GM12875 (cell line): ENCODE data around the gene SFMBT1.

Experiments
- H3K4me3 ChIP-seq: one replicate; pipeline ENCODE4 v1.5.1; 2011; ENCODE audit warnings: low read depth, low read length, control low read depth
- CTCF ChIP-seq: IDR thresholded peaks from 2 replicates; pipeline ENCODE4 v1.5.1; 2011; ENCODE audit warnings: low read depth, mild to moderate bottlenecking, control low read depth, inconsistent platforms, low read length, moderate library complexity, borderline replicate concordance; ENCODE audit not compliant: insufficient read depth

The SFMBT1 gene

GRCh38 chr3:52967398-52967797, 78.5 kb downstream of the SFMBT1 start:
- TF ChIP-seq CTCF: no peak
- no peak overlapping the region for H3K4me3 ChIP-seq

GRCh38 chr3:52962160-52962559, 83.7 kb downstream of the SFMBT1 start:
- TF ChIP-seq CTCF: no peak

GRCh38 chr3:52959773-52960172, 86.1 kb downstream of the SFMBT1 start:
- TF ChIP-seq CTCF: no peak
- no peak overlapping the region for H3K4me3 ChIP-seq

More at GRCh38 chr3:52962160-52962559, 83.7 kb downstream of the SFMBT1 start:
- no peak overlapping the region for H3K4me3 ChIP-seq

- TF ChIP-seq CTCF: no peak
Observed at GRCh38 chr3:52939600-52939999, 106.3 kb downstream of the SFMBT1 start.

GRCh38 chr3:52934630-52935530, 111.0 kb downstream of the SFMBT1 start:
- H3K4me3 ChIP-seq: no peak overlapping the region
- TF ChIP-seq CTCF: peak; percentile 79

More at GRCh38 chr3:52939600-52939999, 106.3 kb downstream of the SFMBT1 start:
- no peak overlapping the region for H3K4me3 ChIP-seq

GRCh38 chr3:52931889-52932288, 114.0 kb downstream of the SFMBT1 start:
- H3K4me3 ChIP-seq: no peak overlapping the region
- 0 out of 2 replicates have a peak, but pooled peaks have one; percentile 4 for TF ChIP-seq CTCF

GRCh38 chr3:52931328-52931727, 114.5 kb downstream of the SFMBT1 start:
- TF ChIP-seq CTCF: no peak
- H3K4me3 ChIP-seq: no peak overlapping the region
